NCI-H774 (cell line): ENCODE measurements around the gene TARP.
"Not testable (repeated sequence)": the region's sequence is repeated elsewhere in the genome, so short reads cannot be mapped to it uniquely, and the experiment has no call there.

ENCODE experiments used
- DNase-seq: peaks from one replicate; lab custom pipeline; 2025; lab: John Stamatoyannopoulos, UW

Gene TARP

GRCh38 chr7:38261601-38262000 lies 11.8 kb downstream of the TARP start:
- not testable (repeated sequence) for DNase-seq

DNA sequence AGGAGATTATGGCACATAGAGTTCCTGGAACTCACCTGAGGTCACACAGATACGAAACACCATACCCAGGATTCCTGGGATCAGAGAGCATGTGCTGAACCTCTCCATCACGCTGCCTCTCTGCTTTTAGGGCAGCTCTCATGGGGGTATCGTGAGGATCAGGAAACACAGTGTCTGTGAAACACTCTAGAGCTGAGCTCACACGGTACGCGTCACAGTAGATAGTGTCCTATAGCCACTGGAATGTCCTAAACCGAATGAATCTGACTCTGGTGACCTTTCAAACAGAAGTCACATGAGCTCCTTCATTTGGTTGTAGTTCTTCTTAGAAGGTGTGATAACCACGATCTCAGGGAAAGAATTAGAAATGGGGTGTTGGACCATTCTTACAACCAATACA lies 14.3 kb downstream of the TARP start:
- DNase-seq = not testable (repeated sequence)

- no peak for DNase-seq
Measured at GRCh38 chr7:38257350-38257677, 16.1 kb downstream of the TARP start.

GRCh38 chr7:38249849-38250248 lies 23.6 kb downstream of the TARP start:
- not testable (repeated sequence) for DNase-seq

- DNase-seq = no peak
Measured at GRCh38 chr7:38248069-38248567, 25.3 kb downstream of the TARP start.

DNA sequence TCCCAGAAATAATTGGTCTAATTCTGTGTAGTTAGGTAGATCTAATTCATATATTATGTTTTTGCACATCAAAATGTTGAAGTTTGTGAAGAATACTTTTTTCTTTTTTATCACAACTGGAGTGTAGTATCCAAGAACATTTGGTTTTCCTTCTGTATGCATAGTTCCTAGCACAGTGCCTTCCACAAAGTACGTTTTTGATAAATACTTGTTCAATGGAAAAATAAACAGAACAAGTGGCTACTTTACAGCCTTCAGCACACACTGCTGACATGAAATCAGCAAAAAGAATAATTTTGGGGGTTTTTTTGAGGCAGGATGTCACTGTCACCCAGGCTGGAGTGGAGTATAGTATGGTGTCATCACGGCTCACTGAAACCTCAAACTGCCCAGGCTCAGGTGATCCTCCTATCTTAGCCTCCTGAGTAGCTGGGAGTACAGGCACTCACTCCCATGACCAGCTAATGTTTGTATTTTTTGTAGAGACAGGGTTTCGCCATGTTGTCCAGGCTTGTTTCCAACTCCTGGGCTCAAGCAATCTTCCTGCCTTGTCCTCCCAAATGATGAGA lies 27.9 kb downstream of the TARP start:
- no peak for DNase-seq

DNA sequence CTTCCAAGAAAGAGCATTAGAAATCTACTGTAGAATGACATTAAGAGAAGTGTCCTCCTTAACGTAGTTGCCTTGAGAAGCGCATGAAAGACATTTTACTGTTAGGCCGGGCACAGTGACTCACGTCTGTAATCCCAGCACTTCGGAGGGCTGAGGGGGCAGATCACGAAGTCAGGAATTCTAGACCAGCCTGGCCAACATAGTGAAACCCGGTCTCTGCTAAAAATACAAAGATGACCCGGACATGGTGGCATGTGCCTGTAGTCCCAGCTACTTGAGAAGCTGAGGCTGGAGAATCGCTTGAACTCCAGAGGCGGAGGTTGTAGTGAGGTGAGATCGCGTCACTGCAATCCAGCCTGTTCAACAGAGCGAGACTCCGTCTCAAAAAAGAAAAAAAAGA lies 28.9 kb downstream of the TARP start:
- no peak for DNase-seq

GRCh38 chr7:38243345-38243744 lies 30.1 kb downstream of the TARP start:
- not testable (repeated sequence) for DNase-seq

- no peak for DNase-seq
Measured at GRCh38 chr7:38242814-38243213, 30.6 kb downstream of the TARP start.

- no peak for DNase-seq
Measured at GRCh38 chr7:38241071-38241470, 32.4 kb downstream of the TARP start.

GRCh38 chr7:38239129-38239528 lies 34.3 kb downstream of the TARP start:
- not testable (repeated sequence) for DNase-seq

- no peak for DNase-seq
Measured at GRCh38 chr7:38235606-38236005, 37.8 kb downstream of the TARP start.

- not testable (repeated sequence) for DNase-seq
Measured at GRCh38 chr7:38234759-38235158, 38.7 kb downstream of the TARP start.

- DNase-seq = no peak
Measured at GRCh38 chr7:38232502-38233366, 40.7 kb downstream of the TARP start.

- DNase-seq = no peak
Measured at GRCh38 chr7:38229884-38230642, 43.4 kb downstream of the TARP start.

DNA sequence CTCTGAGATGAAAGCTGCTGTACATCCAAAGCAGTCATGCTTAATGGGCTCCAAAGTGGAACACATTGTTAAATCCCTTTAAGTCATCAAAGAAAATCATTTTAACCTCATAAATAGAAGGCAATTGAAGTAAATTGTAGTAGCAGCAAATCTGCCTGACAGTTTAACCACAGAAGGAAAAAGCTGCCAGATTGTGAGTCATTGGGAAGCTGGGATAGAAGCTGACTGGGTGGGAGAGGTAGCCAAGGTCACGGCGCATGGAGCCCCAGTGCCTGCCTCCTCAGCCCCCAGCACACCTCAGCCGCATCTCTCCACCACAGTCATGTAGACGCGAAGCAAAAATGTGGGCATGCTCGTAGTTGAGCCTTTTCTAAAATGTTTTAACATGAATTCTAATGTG lies 44.0 kb downstream of the TARP start:
- DNase-seq = no peak

- no peak for DNase-seq
Measured at GRCh38 chr7:38224392-38224791, 49.0 kb downstream of the TARP start.

- DNase-seq = no peak
Measured at GRCh38 chr7:38223306-38223705, 50.1 kb downstream of the TARP start.

- DNase-seq = peak; percentile 29
Measured at GRCh38 chr7:38222481-38223096, 50.8 kb downstream of the TARP start.

DNA sequence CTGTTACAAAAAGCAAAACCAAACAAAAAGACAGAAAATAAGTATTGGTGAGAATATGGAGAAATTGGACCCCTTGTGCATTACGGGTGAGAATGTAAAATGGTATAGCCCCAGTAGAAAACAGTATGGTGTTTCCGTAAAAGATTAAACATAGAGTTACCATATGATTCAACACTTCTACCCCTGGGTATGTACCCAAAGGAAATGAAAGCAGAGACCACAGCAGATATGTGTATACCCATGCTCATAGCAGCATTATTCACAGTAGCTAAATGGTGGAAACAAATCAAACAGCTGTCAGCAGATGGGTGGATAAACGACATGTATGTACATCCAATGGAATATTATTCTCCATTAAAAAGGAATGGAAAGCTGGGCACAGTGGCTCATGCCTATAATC lies 53.0 kb downstream of the TARP start:
- DNase-seq = no peak

DNA sequence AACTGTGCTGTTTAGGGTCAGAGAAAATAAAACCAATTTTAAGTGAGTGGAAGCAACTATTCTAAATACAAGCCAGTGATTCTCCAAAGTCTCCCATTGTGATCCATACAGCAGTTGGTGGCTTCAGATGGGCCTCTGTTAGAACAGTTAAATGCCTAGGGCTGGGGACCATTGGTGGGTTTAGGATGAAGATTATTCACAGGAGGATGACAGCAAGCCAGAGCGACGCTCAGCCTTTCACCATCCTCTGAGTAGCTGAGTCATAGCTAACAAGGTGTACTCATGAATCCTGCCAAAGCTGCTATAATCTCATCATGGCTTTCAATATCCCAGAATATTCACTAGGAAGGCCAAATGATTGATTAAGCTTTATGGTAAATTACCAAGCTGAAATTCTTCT lies 55.8 kb downstream of the TARP start:
- no peak for DNase-seq
